Esophagus squamous epithelium (tissue), 5 donors: ENCODE data around the gene PDPN. TPM values are rescaled to one million over a fixed set of nuclear protein-coding genes. Genes with fewer than 3 reads are reported as not detected.

Experiments used
- DNase-seq: peaks from one replicate; lab custom pipeline; 2025; lab: John Stamatoyannopoulos, UW
- H3K27ac ChIP-seq, 4 donors: fragments of 200-600 bp; sonication (generic); one replicate each; pipeline ENCODE4 v1.5.1; 2016 to 2019; ENCODE audit warnings: mild to moderate bottlenecking in 1 of 4
- H3K27me3 ChIP-seq, 4 donors: fragments of 200-600 bp; sonication (generic); 1 replicate in 3 of 4; 2 replicates in 1 of 4; pipeline versions ENCODE4 v1.5.1 to v1.6.0; 2017 to 2021; ENCODE audit warnings: antibody characterized with exemption in 1 of 4
- H3K36me3 ChIP-seq, 3 donors: fragments of 200-600 bp; sonication (generic); one replicate each; pipeline ENCODE4 v1.5.1; 2016 to 2019
- H3K4me1 ChIP-seq, 3 donors: fragments of 200-600 bp; sonication (generic); one replicate each; pipeline ENCODE4 v1.5.1; 2017 to 2019
- H3K4me3 ChIP-seq, 4 donors: fragments of 200-600 bp; sonication (generic); 1 replicate in 3 of 4; 2 replicates in 1 of 4; pipeline ENCODE4 v1.5.1; 2016 to 2019; ENCODE audit warnings: mild to moderate bottlenecking in 2 of 4, moderate library complexity in 1 of 4
- H3K9me3 ChIP-seq, 3 donors: fragments of 200-600 bp; sonication (generic); one replicate each; pipeline ENCODE4 v1.5.1; 2016 to 2019
- CTCF ChIP-seq, 6 experiments: fragments of 450-650 bp in 4 of 6; fragments of 200-600 bp in 2 of 6; sonication (generic) in 2 of 6; IDR thresholded peaks; one replicate each; pipeline ENCODE4 v1.5.1; 2016 to 2019; ENCODE audit warnings: antibody characterized with exemption in 6 of 6, mild to moderate bottlenecking in 4 of 6, moderate library complexity in 4 of 6
- POLR2A ChIP-seq, 4 donors: fragments of 450-650 bp; IDR thresholded peaks; one replicate each; pipeline ENCODE4 v1.6.1; 2017; ENCODE audit warnings: antibody characterized with exemption in 4 of 4, mild to moderate bottlenecking in 4 of 4, moderate library complexity in 3 of 4
- WGBS, 2 donors: methylation state at CpG; one replicate each; pipeline ENCODE4 v1.1.5; 2018; 5-methylcytosine and 5-hydroxymethylcytosine counted together
- intact Hi-C: fragments of 100-400 bp; cut with DNase I; formaldehyde crosslinking; loops from one replicate; pipeline ENCODE4 v1.15.0; 2022
- total RNA-seq, 4 donors: library from RNA; depleted of rRNA; stranded (reverse); fragments of >200 nt; gene quantifications; one replicate each; pipeline ENCODE4 v1.1.0, GENCODE V29; 2016
- donor health status: DM: yes; HTN: yes; CAD: no.

PDPN gene
- total RNA-seq, 4 donors from 2014 or later, result 4.5 to 24.2 (median 17.6) TPM

DNA sequence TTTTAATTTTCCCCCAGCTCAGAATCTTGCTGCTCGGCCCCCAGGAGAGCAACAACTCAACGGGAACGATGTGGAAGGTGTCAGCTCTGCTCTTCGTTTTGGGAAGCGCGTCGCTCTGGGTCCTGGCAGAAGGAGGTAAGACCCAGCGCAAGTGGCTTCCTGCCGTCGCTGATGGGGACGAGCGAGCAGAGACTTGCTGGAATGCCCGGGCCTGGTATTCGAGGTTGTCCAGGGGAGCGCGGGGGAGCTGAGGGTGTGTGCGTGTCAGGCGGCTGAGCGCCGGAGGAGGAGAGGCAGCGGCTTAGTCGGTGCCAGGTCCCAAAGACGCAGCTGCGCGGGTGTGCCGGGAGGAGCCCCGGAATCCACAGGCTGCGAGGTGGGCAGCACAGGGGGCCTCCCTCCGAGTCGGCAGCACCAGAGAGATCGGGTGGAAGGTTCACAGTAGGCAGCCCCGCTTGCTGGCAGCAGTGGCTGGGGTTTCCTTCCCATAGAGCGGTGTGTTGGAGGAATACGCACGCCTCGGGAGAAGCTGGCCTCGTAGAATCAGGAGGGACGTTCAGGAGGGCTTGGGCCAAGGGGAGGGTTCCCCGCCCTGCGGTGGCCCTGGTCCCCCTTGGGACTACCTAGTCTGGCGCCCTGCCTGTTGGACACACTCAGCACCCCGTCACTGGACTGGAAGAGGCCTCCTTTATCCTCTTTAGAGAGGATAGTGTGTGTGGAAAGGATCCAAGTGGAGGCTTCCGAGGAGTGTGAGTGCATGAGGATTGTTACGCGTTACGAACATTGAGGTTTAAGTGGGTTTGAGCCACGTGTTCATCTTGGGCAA lies 547 bp downstream of the PDPN start:
- DNase-seq, result no peak
- H3K4me3 ChIP-seq, result peak overlapping the region; percentile 40 to 69 (median 50)
- H3K36me3 ChIP-seq, result no peaks in the 10 kb centered on the region
- intact Hi-C loops, result no loop called here
- peaks cover 7 to 61% (median 12%) of the 10 kb centered on the region in 3 donors for H3K4me1 ChIP-seq
- TF ChIP-seq POLR2A (IDR thresholded peaks at IDR 0.05) (peak in 2 of 4 donors; percentile 46 to 57), CTCF (IDR thresholded peaks at IDR 0.05) (no peak)
- peak overlapping the region; percentile 89 to 92 (median 90) for H3K27ac ChIP-seq
- no peaks in the 10 kb centered on the region for H3K9me3 ChIP-seq
- WGBS, 2 donors, result 15 to 34% methylated on average over 5 to 7 of the region's 47 CpGs
- peaks cover 0 to 78% (median 0%) of the 10 kb centered on the region in 4 donors for H3K27me3 ChIP-seq

GRCh38 chr1:13584876-13585611 lies 1.4 kb downstream of the PDPN start:
- peaks cover 0 to 78% (median 0%) of the 10 kb centered on the region in 4 donors for H3K27me3 ChIP-seq
- 37 to 43% methylated on average over 11 of the region's 11 CpGs for WGBS, 2 donors
- H3K9me3 ChIP-seq, result no peaks in the 10 kb centered on the region
- H3K27ac ChIP-seq, result peak overlapping the region; percentile 89 to 92 (median 90)
- TF ChIP-seq POLR2A (IDR thresholded peaks at IDR 0.05) (no peak), CTCF (IDR thresholded peaks at IDR 0.05) (no peak)
- intact Hi-C loops, result no loop called here
- H3K36me3 ChIP-seq, result no peaks in the 10 kb centered on the region
- no peak for DNase-seq
- peaks cover 7 to 70% (median 12%) of the 10 kb centered on the region in 3 donors for H3K4me1 ChIP-seq
- H3K4me3 ChIP-seq, result peak overlapping the region; percentile 40 to 69 (median 50)

GRCh38 chr1:13585612-13585991 lies 2.0 kb downstream of the PDPN start:
- Histone ChIP-seq H3K36me3 (no peaks in the 10 kb centered on the region), H3K4me1 (peaks cover 7 to 71% (median 12%) of the 10 kb centered on the region in 3 donors), H3K9me3 (no peaks in the 10 kb centered on the region), H3K4me3 (peak overlapping the region; percentile 40 to 69 (median 50)), H3K27me3 (peaks cover 0 to 75% (median 0%) of the 10 kb centered on the region in 4 donors), H3K27ac (peak overlapping the region; percentile 89 to 92 (median 90))
- intact Hi-C loops, result no loop called here
- TF ChIP-seq CTCF (IDR thresholded peaks at IDR 0.05) (no peak), POLR2A (IDR thresholded peaks at IDR 0.05) (no peak)
- no peak for DNase-seq
- WGBS, 2 donors, result 25 to 35% methylated on average over 9 of the region's 9 CpGs

- H3K27ac ChIP-seq, result peak overlapping the region; percentile 89 to 92 (median 90)
- 26 to 33% methylated on average over 6 to 7 of the region's 7 CpGs for WGBS, 2 donors
- intact Hi-C loops, result no loop called here
These were observed 2.4 kb downstream of the PDPN start for GRCh38 chr1:13586001-13586400.

More at GRCh38 chr1:13586001-13586400, 2.4 kb downstream of the PDPN start:
- no peak for DNase-seq
- TF ChIP-seq CTCF (IDR thresholded peaks at IDR 0.05) (no peak), POLR2A (IDR thresholded peaks at IDR 0.05) (no peak)
- Histone ChIP-seq H3K4me1 (peaks cover 7 to 71% (median 12%) of the 10 kb centered on the region in 3 donors), H3K9me3 (no peaks in the 10 kb centered on the region), H3K36me3 (no peaks in the 10 kb centered on the region), H3K4me3 (peak overlapping the region; percentile 40 to 69 (median 50)), H3K27me3 (peaks cover 0 to 71% (median 0%) of the 10 kb centered on the region in 4 donors)
